Mucosa of stomach (tissue), 1 donor: ENCODE data around the gene GGPS1.

Experiments
- H3K27me3 ChIP-seq: one replicate; pipeline ENCODE4 v1.7.0; 2013; ENCODE audit warnings: mild to moderate bottlenecking, low read length; ENCODE audit not compliant: control insufficient read depth, insufficient read depth
- H3K36me3 ChIP-seq: one replicate; pipeline ENCODE4 v1.7.0; 2013; ENCODE audit warnings: low read length; ENCODE audit not compliant: control insufficient read depth, insufficient read depth
- H3K4me1 ChIP-seq: one replicate; pipeline ENCODE4 v1.7.0; 2013; ENCODE audit warnings: mild to moderate bottlenecking, low read length; ENCODE audit not compliant: control insufficient read depth, insufficient read depth
- H3K4me3 ChIP-seq: one replicate; pipeline ENCODE4 v1.7.0; 2013; ENCODE audit warnings: low read length
- H3K9ac ChIP-seq: one replicate; pipeline ENCODE4 v1.7.0; 2013; ENCODE audit warnings: mild to moderate bottlenecking, low read length, moderate library complexity
- H3K9me3 ChIP-seq: one replicate; pipeline ENCODE4 v1.7.0; 2013; ENCODE audit warnings: mild to moderate bottlenecking, low read length, moderate library complexity; ENCODE audit not compliant: control insufficient read depth
- donor health status: Pancreatic carcinoma.

The GGPS1 gene

GRCh38 chr1:235313262-235313661 lies 15.1 kb upstream of the GGPS1 start:
- no peaks in the 10 kb centered on the region for H3K9me3 ChIP-seq
- no peak overlapping the region for H3K4me3 ChIP-seq
- H3K9ac ChIP-seq, result no peak overlapping the region
- H3K36me3 ChIP-seq, result peaks cover 4% of the 10 kb centered on the region
- H3K27me3 ChIP-seq, result no peaks in the 10 kb centered on the region
- peaks cover 17% of the 10 kb centered on the region for H3K4me1 ChIP-seq

- Histone ChIP-seq H3K9me3 (no peaks in the 10 kb centered on the region), H3K9ac (no peak overlapping the region), H3K36me3 (peaks cover 4% of the 10 kb centered on the region), H3K4me3 (no peak overlapping the region), H3K27me3 (no peaks in the 10 kb centered on the region), H3K4me1 (peaks cover 17% of the 10 kb centered on the region)
Observed at GRCh38 chr1:235313931-235314678, 14.3 kb upstream of the GGPS1 start.

GRCh38 chr1:235315173-235315572 lies 13.2 kb upstream of the GGPS1 start:
- Histone ChIP-seq H3K9ac (no peak overlapping the region), H3K36me3 (peaks cover 4% of the 10 kb centered on the region), H3K27me3 (no peaks in the 10 kb centered on the region), H3K4me1 (peaks cover 17% of the 10 kb centered on the region), H3K9me3 (no peaks in the 10 kb centered on the region), H3K4me3 (no peak overlapping the region)

GRCh38 chr1:235315735-235316134 lies 12.6 kb upstream of the GGPS1 start:
- no peak overlapping the region for H3K9ac ChIP-seq
- H3K9me3 ChIP-seq, result no peaks in the 10 kb centered on the region
- peaks cover 3% of the 10 kb centered on the region for H3K36me3 ChIP-seq
- no peak overlapping the region for H3K4me3 ChIP-seq
- no peaks in the 10 kb centered on the region for H3K27me3 ChIP-seq
- peaks cover 17% of the 10 kb centered on the region for H3K4me1 ChIP-seq

GRCh38 chr1:235317168-235317567 lies 11.2 kb upstream of the GGPS1 start:
- Histone ChIP-seq H3K4me3 (no peak overlapping the region), H3K9ac (no peak overlapping the region), H3K27me3 (no peaks in the 10 kb centered on the region), H3K4me1 (peaks cover 17% of the 10 kb centered on the region), H3K9me3 (no peaks in the 10 kb centered on the region), H3K36me3 (no peaks in the 10 kb centered on the region)

DNA sequence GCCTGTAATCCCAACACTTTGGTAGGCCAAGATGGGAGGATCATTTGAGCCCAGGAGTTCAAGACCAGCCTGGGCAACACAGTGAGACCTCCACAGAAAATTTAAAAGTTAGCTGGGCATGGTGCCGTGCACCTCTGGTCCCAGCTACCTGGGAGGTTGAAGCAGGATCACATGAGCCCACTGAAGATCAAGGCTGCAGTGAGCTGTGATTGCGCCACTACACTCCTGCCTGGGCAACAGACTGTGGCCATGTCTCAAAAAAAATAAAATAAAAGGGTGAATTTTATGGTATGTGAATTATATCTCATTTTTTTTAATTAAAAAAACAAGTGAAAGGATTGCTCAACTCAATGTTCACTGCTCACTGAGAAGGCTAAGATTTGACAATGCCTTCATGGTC lies 9.1 kb upstream of the GGPS1 start:
- Histone ChIP-seq H3K27me3 (no peaks in the 10 kb centered on the region), H3K4me1 (peaks cover 3% of the 10 kb centered on the region), H3K4me3 (no peak overlapping the region), H3K9ac (no peak overlapping the region), H3K36me3 (no peaks in the 10 kb centered on the region), H3K9me3 (no peaks in the 10 kb centered on the region)

GRCh38 chr1:235320521-235321179 lies 7.7 kb upstream of the GGPS1 start:
- Histone ChIP-seq H3K4me1 (peaks cover 3% of the 10 kb centered on the region), H3K9ac (no peak overlapping the region), H3K36me3 (no peaks in the 10 kb centered on the region), H3K9me3 (no peaks in the 10 kb centered on the region), H3K27me3 (no peaks in the 10 kb centered on the region), H3K4me3 (no peak overlapping the region)

DNA sequence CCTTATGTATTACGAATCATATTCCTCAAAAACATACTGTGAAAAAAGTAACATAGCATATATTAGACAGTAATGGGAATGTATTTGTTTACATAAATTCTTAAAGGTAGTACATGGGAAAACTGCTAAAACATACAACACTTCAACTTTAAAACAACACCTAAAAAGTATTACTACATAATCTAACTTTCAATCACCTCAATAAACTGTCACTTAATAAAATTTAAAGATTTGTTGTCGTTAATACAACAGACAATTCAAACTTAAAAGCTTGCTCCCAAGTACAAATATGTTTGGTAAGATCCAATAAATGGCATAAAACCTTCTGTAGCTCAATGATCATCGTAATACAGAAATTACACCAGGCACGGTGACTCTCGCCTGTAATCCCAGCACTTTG lies 4.1 kb upstream of the GGPS1 start:
- no peaks in the 10 kb centered on the region for H3K36me3 ChIP-seq
- no peaks in the 10 kb centered on the region for H3K4me1 ChIP-seq
- no peak overlapping the region for H3K9ac ChIP-seq
- no peak overlapping the region for H3K4me3 ChIP-seq
- no peaks in the 10 kb centered on the region for H3K9me3 ChIP-seq
- no peaks in the 10 kb centered on the region for H3K27me3 ChIP-seq

GRCh38 chr1:235325139-235325538 lies 3.2 kb upstream of the GGPS1 start:
- peak overlapping the region; percentile 49 for H3K9ac ChIP-seq

GRCh38 chr1:235325854-235326253 lies 2.5 kb upstream of the GGPS1 start:
- peak overlapping the region; percentile 94 for H3K9ac ChIP-seq
- H3K36me3 ChIP-seq, result no peaks in the 10 kb centered on the region
- peaks cover 12% of the 10 kb centered on the region for H3K4me1 ChIP-seq
- H3K27me3 ChIP-seq, result no peaks in the 10 kb centered on the region
- H3K4me3 ChIP-seq, result no peak overlapping the region
- no peaks in the 10 kb centered on the region for H3K9me3 ChIP-seq

More at GRCh38 chr1:235325139-235325538, 3.2 kb upstream of the GGPS1 start:
- peaks cover 5% of the 10 kb centered on the region for H3K4me1 ChIP-seq
- no peaks in the 10 kb centered on the region for H3K36me3 ChIP-seq
- no peaks in the 10 kb centered on the region for H3K9me3 ChIP-seq
- no peaks in the 10 kb centered on the region for H3K27me3 ChIP-seq
- no peak overlapping the region for H3K4me3 ChIP-seq

GRCh38 chr1:235326719-235327558 lies 1.4 kb upstream of the GGPS1 start:
- H3K9ac ChIP-seq, result peak overlapping the region; percentile 94
- H3K27me3 ChIP-seq, result no peaks in the 10 kb centered on the region
- no peaks in the 10 kb centered on the region for H3K36me3 ChIP-seq
- peak overlapping the region; percentile 78 for H3K4me3 ChIP-seq
- no peaks in the 10 kb centered on the region for H3K9me3 ChIP-seq
- H3K4me1 ChIP-seq, result peaks cover 21% of the 10 kb centered on the region
